ENCODE results near the gene ZNF350. TPM values are rescaled to one million over a fixed set of nuclear protein-coding genes. Genes with fewer than 3 reads are reported as not detected.

The ZNF350 gene
- polyA plus RNA-seq, 1 of the 3 experiments (the other 2 are of a cell fraction), result 3.4 TPM

GRCh38 chr19:51970718-51971117, 15.9 kb downstream of the ZNF350 start:
- Histone ChIP-seq H3K4me3 (ENCODE audit: low read depth in 2 of 2, low read length in 1 of 2) (no peak overlapping the region; a peak in 1 of 4 replicates), H3K79me2 (ENCODE audit: insufficient read depth) (peaks cover 16% of the 10 kb centered on the region), H3K27me3 (ENCODE audit: insufficient read depth) (no peaks in the 10 kb centered on the region), H3K27ac (ENCODE audit: low read depth in 2 of 2, low read length in 1 of 2) (no peak overlapping the region), H3K9ac (no peak overlapping the region), H3K4me1 (ENCODE audit: control insufficient read depth in 1 of 2, insufficient read depth in 2 of 2, low read depth in 1 of 2, low read length in 1 of 2) (no peaks in the 10 kb centered on the region), H3K9me2 (no peaks in the 10 kb centered on the region), H3K36me3 (replicated peaks in 1 of 2; ENCODE audit: control insufficient read depth in 1 of 2, insufficient read depth in 2 of 2, low read length in 1 of 2) (peaks cover 60 to 93% of the 10 kb centered on the region in 2 experiments), H3K4me2 (no peak overlapping the region), H2AFZ (ENCODE audit: low read depth) (no peak overlapping the region), H4K20me1 (ENCODE audit: insufficient read depth) (no peaks in the 10 kb centered on the region), H3F3A (replicated peaks; ENCODE audit: insufficient read depth) (no peaks in the 10 kb centered on the region), H3K9me3 (peaks cover 45% of the 10 kb centered on the region)
- no peak for DNase-seq
- ChIA-PET POLR2A (no interaction called here), CTCF (no interaction called here)
- 83% methylated on average over 1 of the region's 1 CpG for WGBS (ENCODE audit: low lambda C conversion rate)
- TF ChIP-seq GABPA (IDR thresholded peaks at IDR 0.05; ENCODE audit: low read depth), result no peak
- TF ChIP-seq, protein P1, sequence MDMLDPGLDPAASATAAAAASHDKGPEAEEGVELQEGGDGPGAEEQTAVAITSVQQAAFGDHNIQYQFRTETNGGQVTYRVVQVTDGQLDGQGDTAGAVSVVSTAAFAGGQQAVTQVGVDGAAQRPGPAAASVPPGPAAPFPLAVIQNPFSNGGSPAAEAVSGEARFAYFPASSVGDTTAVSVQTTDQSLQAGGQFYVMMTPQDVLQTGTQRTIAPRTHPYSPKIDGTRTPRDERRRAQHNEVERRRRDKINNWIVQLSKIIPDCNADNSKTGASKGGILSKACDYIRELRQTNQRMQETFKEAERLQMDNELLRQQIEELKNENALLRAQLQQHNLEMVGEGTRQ (IDR thresholded peaks at IDR 0.05; ENCODE audit: borderline replicate concordance, low read depth, low read length), result no peak
- no peak for TF ChIP-seq SMC3 (IDR thresholded peaks at IDR 0.05; ENCODE audit: low read depth, low read length)
- no peak for TF ChIP-seq MAX (IDR thresholded peaks at IDR 0.05; ENCODE audit: low read depth)
- TF ChIP-seq, protein P2, sequence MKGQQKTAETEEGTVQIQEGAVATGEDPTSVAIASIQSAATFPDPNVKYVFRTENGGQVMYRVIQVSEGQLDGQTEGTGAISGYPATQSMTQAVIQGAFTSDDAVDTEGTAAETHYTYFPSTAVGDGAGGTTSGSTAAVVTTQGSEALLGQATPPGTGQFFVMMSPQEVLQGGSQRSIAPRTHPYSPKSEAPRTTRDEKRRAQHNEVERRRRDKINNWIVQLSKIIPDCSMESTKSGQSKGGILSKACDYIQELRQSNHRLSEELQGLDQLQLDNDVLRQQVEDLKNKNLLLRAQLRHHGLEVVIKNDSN (IDR thresholded peaks at IDR 0.05; ENCODE audit: borderline replicate concordance, low read depth), result no peak
- TF ChIP-seq PBX3 (IDR thresholded peaks at IDR 0.05), result no peak
- TF ChIP-seq FOXJ3 (CRISPR knock-in tag; IDR thresholded peaks at IDR 0.05), result no peak
- no peak for TF ChIP-seq ZBTB33 (IDR thresholded peaks at IDR 0.05; ENCODE audit: borderline replicate concordance, low read depth)
- no peak for TF ChIP-seq RCOR1 (IDR thresholded peaks at IDR 0.05; ENCODE audit: low read length)

- ChIA-PET POLR2A (no interaction called here), CTCF (no interaction called here)
- H3K4me2 ChIP-seq, result no peak overlapping the region
- H4K20me1 ChIP-seq (ENCODE audit: insufficient read depth), result no peaks in the 10 kb centered on the region
- 87% methylated on average over 5 of the region's 5 CpGs for WGBS (ENCODE audit: low lambda C conversion rate)
- no peaks in the 10 kb centered on the region for H3K9me2 ChIP-seq
- DNase-seq, result no peak
- no peaks in the 10 kb centered on the region for H3F3A ChIP-seq (replicated peaks; ENCODE audit: insufficient read depth)
- H3K9me3 ChIP-seq, result peaks cover 20% of the 10 kb centered on the region
- peaks cover 41 to 72% of the 10 kb centered on the region in 2 experiments for H3K36me3 ChIP-seq (replicated peaks in 1 of 2; ENCODE audit: control insufficient read depth in 1 of 2, insufficient read depth in 2 of 2, low read length in 1 of 2)
- H3K9ac ChIP-seq, result no peak overlapping the region
- no peaks in the 10 kb centered on the region for H3K27me3 ChIP-seq (ENCODE audit: insufficient read depth)
- H3K4me1 ChIP-seq (ENCODE audit: control insufficient read depth in 1 of 2, insufficient read depth in 2 of 2, low read depth in 1 of 2, low read length in 1 of 2), result no peaks in the 10 kb centered on the region
- no peaks in the 10 kb centered on the region for H3K79me2 ChIP-seq (ENCODE audit: insufficient read depth)
- H3K27ac ChIP-seq (ENCODE audit: low read depth in 2 of 2, low read length in 1 of 2), result no peak overlapping the region
- H2AFZ ChIP-seq (ENCODE audit: low read depth), result no peak overlapping the region
- no peak overlapping the region; a peak in 1 of 4 replicates for H3K4me3 ChIP-seq (ENCODE audit: low read depth in 2 of 2, low read length in 1 of 2)
- TF ChIP-seq NRF1 (IDR thresholded peaks at IDR 0.05; ENCODE audit: low read depth, low read length) (no peak), MAX (IDR thresholded peaks at IDR 0.05; ENCODE audit: low read depth) (no peak), EZH2phosphoT487 (IDR thresholded peaks at IDR 0.05; ENCODE audit: borderline replicate concordance, low read depth) (no peak), GATA2 (CRISPR knock-in tag; IDR thresholded peaks at IDR 0.05) (no peak), FOSL2 (IDR thresholded peaks at IDR 0.05; ENCODE audit: borderline replicate concordance, low read depth) (no peak), GABPA (IDR thresholded peaks at IDR 0.05; ENCODE audit: low read depth) (no peak), CTCF (IDR thresholded peaks at IDR 0.05) (no peak), YY1 (IDR thresholded peaks at IDR 0.05; ENCODE audit: low read depth) (no peak), ELF1 (IDR thresholded peaks at IDR 0.05) (no peak), IRF3 (IDR thresholded peaks at IDR 0.05; ENCODE audit: low read depth, low read length) (no peak), EP300 (IDR thresholded peaks at IDR 0.05; ENCODE audit: borderline replicate concordance in 1 of 2, low read depth in 1 of 2, low read length in 1 of 2) (no peak)
- TF ChIP-seq, protein P2 (IDR thresholded peaks at IDR 0.05; ENCODE audit: borderline replicate concordance, low read depth), result no peak
These were observed 21.1 kb downstream of the ZNF350 start for GRCh38 chr19:51965583-51965982.
